HG03103 (cell line): Measurements from ENCODE around the gene USP47.

Source experiments
- ATAC-seq: cut with Tn5 transposase; IDR thresholded peaks from one replicate; pipeline ENCODE4 v1.9.1; 2021; ENCODE audit warnings: low read depth; ENCODE audit not compliant: unreplicated experiment

Gene USP47

DNA sequence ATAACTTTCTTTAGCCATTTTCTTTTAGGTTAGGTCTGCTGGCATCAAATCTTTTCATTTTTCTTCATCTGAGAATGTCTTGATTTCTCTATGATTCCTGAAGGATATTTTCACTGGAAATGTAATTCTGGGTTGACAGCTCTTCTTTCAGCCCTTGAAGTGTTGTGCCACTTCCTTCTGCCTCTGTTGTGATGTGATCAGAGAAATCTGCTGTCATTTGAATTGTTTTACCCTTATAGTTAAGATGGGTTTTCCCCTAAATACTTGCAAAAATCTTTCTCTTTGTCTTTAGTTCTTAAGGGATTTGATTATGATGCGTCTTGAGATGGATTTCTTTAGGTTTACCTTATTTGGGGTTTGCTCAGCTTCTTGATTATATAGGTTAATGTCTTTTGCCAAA is 23.0 kb downstream of the USP47 start:
- no peak for ATAC-seq

DNA sequence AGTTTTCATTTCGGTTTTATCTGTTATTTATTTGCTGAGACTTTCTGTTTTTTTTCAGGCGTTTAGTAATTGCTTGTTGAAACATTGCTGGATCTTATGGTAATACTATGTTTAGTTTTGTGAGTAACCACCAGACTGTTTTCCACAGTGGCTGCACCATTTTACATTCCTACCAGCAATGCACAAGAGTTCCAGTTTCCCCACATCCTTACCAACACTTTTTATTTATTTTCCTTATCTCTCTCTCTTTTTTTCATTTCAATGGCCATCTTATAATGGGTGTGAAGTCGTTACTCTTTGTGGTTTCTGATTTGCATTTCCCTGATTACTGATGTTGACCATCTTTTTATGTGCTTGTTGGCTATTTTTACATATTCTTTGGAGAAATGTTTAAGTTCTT is 23.7 kb downstream of the USP47 start:
- ATAC-seq, result no peak

DNA sequence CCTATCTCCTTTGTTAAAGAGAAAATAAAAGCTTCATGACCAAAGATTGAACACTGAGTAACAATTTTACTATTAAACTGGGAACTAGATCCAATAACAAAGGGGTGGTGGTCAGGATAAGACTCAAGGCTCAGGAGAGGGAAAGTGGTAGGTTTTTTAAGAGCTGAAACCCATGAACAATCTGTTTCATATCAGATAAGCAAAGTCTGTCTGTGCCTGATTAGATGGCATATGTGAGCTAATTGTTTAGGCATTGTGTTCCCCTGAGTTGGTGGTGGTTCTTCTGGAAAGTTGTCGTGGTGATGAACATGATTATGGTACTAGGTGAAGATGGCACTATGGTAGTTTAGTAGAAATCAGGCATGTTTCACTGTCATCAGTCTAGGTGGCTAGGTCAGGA is 24.4 kb downstream of the USP47 start:
- ATAC-seq, result no peak

DNA sequence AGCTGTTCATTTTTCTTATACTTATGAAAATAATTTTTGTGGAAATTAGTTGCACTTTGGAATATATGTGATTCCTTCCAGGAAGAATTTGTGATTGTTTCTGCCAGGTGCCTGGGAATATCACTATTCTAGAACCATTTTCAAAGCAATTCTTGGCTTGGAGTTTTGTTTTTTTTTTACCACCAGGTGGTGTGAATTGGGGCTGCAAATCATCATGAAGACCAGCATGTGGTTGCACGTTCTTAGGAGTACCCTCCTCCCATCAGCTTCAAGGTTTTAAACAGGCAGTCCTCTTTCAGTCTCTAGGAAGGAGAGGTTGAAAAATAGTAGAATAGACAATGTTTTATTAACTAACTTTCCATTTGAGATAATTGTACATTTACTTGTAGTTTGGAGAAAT is 25.9 kb downstream of the USP47 start:
- ATAC-seq, result no peak

DNA sequence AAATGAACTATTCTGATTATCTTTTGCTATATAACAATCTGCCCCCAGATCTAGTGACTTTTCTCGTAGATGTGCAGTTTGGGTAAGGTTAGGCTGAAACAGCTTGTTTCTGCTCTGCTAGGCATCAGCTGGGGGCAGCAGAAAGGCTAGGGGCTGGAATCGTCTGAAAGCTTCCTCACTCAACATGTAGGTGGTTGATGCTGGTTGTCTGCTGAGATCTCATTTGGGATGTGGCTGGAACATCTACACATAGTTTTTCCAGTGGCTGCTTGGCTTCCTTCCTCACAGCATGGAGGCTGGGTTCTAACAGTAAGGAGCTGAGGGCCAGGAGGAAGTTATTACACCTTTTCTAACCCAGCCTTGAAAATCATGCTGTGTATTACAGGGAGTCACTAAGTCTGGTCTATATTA is 30.2 kb downstream of the USP47 start:
- ATAC-seq, result no peak

DNA sequence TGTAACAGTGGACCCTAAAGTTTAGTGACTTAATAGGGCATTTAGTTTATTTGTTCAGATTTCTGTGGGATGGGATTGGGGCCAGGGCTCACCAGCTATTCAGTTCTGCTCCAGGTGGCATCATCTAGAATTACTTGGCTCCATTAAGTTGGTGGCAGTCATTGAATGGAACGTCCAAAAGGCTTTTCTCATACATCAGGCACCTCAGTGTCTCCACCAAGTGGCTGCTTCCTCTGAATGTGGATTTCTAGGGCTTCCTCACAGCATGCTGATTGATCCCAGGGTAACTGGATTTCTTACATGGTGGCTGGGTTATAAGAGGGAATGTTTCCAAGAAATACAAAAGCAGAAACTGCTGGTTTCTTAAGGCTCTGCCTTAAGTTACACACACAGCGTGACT is 34.7 kb downstream of the USP47 start:
- no peak for ATAC-seq

DNA sequence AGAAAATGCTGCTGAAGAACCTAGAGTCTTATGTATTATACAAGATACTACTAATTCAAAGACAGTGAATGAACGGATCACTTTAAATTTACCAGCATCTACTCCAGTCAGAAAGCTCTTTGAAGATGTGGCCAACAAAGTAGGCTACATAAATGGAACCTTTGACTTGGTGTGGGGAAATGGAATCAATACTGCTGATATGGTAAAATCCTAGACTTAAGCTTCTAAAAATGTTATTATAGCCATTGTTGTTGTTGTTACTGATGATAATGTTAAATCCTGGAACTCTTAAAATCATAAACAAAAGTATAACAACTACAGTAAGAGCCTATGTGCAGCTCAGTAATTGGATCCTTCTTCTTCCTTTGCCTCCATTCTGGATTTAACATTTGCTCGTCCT is 38.4 kb downstream of the USP47 start:
- ATAC-seq, result no peak

DNA sequence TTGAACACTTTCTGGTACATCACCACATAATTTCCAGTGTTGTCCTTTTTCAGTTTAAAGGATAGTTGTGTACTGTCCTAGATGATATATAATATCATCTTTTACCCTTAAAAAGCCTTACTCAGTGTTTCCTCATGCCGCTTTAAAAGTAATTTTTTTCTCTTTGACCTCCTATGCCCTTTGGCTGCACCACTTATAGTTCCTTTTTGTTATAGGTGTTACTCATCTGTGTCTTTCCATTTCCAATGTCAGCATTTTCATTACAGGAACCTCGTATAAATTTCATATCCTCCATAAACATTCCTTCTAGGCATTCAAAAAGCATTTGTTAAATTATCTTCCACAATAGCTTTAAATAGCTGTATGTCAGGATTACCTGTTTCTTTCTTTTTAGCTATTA is 40.8 kb downstream of the USP47 start:
- no peak for ATAC-seq

DNA sequence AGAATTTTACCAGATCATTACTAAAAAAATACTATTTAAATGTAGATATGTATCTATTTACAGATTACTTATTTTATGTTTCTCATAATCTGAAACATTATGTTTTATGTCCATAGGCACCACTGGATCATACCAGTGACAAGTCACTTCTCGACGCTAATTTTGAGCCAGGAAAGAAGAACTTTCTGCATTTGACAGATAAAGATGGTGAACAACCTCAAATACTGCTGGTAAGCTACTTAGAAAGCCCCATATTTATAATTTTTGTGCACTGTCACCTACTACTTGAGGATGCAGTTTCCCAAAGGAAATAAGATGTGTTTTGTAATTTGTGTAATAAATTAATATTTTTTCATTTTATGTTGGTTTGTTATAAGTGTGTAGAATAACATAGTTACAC is 42.6 kb downstream of the USP47 start:
- ATAC-seq, result no peak

DNA sequence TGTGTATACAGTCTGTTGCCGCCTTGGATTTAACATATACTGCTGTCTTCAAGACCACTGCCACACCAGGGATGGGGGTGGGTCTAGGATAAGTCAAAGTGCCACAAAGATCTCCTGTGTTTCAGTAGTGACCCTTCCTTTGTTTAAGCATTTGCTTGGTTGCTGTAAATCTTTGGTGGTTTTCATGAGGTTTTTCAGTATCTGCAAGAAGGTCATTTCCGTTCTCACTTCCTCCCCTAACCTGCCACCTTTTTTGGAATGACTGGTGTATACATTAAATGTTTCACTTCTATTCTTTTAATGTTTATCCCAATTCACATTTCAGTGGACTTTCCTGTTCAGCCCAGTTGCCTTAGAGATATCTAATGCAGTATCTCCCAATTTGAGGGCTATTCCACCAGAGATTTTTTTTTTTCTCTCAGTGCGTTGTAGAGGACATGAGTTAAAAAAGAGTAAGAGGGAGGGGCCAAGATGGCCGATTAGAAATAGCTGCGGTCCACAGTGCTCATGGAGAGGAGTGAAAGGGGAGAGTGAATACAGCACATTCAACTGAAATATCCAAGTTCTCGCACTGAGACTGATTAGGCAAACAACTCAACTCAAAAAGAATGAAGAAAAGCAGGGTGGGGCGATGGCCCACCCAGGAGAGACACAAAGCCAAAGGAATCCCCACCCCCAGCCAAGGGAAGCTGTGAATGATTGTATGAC is 43.2 kb downstream of the USP47 start:
- ATAC-seq, result peak; percentile 72

DNA sequence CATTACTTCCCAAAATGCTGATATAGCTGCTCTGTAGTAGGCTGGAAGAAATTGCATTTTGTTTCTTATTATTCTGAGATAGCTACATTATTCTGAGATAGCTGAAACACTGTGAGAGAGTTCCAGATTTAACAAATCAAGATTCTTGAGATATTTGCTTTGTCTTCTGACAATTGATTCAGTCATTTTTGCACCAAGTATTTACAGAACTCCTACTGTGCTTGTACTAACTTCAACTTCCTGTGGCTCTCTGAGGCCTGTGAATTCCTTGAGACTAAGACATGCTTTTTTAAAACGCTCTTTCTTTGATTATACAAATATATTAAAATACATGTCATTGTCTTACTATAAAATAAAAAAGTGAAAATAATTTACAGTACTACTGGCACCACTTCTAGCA is 52.7 kb downstream of the USP47 start:
- no peak for ATAC-seq

DNA sequence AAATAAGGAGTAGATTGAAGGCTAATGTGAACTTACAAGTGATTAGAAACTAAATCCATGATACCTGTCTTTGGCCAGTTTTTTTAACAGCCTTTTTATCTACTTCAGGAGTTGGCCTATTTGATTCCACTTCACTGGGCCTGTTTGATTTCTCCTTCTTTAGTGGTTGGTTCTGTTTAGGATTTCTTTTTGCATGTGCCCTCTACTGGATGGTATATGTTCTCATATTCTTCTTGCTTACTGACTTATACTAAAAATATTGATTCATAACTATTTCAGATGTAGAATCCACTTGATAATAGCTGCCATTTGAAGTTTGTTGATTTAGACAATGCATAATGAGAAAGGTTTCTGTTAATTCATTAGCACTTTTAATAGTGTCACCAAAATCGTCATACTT is 53.9 kb downstream of the USP47 start:
- no peak for ATAC-seq

DNA sequence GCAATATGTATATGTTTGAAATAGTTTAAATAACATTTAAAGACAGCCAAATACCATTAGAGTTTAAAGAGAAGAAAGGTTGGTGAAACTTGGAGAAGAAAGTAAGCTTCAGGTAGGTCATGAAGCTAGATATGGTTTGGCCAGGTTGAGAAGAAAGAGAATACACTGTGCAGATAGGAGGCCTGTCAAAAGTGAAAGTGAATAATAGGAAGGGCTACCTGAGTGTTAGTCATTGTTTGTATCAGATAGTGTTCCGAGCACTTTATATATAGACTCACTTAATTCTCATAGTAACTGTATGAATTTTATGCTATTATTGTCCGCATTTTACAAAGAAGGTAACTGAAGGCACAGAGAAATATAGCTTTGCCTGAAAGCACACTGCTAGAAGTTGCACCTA is 56.9 kb downstream of the USP47 start:
- ATAC-seq, result no peak

DNA sequence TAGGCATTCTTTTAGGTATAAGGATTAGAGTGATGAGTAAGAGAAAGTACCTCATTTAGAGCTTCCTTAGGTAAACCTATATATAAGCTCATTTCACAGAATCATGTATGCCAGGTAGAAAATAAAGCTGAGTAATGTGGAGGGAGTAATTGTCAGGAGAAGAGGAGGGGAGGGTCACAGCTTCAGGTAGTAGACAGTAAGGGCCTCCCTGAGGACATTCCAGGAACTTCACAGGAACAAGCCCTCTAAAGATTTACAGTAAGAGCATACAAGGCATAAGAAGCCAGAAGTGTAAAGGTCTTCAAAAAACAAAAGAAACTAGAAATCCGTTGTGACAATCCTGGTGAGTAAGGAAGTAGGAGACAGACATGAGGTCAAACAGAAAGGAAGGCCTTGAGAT is 57.6 kb downstream of the USP47 start:
- ATAC-seq, result no peak

DNA sequence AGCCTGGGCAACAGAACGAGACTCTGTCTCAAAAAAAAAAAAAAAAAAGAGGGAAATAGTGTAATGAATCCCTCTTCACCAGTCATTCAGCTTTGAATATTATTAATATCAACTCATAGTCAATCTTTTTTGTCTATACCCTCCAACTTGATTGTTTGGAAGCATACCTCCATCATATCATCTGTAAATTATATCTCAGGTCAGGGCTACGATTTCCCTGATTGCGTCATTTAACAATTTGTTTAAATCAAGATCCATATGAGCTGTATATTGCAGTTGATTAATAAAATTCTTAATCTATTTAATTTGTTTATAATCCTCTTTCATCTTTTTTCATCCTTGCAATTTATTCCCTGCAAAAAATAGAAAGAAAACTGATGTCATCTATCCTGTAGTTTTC is 60.2 kb downstream of the USP47 start:
- ATAC-seq, result no peak

DNA sequence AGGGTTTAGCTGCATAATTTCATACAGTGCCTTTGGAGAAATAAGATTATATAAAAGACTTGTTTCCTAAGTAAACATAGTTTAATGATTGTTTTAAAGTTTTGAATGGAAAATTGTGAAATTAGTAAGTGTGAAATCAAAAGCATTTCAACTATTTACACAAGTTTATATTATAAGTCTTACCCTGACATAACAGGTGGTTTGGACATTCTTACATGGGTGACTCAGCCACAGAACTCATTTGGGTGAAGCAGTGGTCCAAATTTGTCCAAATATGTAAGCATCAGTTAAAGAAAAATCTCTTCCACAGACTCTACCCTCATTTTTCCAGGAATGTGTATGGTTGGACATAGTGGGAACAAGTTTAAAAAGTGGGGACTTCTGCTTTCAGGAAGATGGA is 68.0 kb downstream of the USP47 start:
- no peak for ATAC-seq

DNA sequence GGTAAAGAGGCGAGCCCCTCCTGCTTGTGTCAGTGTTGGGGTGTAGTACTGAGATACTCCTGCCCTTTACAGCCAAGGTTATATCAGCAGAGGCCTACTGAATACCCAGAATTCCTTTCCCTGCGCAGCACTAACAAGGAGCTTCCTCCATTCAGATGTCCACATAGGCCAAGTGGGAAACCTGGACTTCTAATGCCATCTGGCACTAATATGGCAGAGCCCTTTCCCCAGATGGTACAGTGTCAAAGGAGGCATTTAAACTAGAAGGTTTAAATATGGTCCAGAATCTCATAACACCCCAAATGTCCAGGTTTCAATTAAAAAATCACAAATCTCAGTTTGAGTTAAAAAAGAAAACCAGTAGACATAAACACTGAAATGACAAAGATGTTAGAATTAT is 68.8 kb downstream of the USP47 start:
- ATAC-seq, result no peak

DNA sequence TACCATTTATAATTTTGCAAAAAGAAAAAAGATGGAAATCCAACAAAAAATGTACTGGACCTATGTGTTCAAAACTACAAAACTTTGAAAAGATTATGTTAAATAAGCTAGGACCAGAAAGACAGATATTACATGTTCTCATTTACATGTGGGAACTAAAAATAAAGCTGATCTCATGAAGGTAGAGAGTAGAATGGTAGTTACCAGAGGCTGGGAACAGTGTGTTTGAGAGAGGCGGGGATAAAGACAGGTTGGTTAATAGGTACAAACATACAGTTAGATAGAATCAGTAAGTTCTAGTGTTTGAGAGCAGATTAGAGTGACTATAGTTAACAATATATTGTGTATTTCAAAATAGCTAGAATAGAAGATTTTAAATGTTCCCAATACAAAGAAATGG is 71.6 kb downstream of the USP47 start:
- ATAC-seq, result no peak

DNA sequence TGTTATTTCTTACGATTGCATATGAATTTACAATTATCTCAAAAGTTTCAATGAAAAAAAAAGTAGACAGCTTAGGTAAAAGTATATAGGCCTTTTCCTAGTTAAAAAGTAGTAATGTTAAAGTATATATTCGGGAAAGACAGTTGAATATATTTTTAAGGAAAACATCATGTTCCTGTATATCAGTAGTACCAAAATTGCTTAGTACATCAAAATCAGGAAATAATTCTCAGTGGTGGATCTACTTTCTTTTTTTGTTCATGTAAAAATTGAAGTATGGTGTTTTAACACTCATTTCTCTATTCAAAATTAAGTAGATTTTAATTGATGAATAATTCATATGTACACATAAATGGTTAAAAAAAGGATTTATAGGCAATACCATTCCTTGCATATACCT is 73.9 kb downstream of the USP47 start:
- ATAC-seq, result no peak

DNA sequence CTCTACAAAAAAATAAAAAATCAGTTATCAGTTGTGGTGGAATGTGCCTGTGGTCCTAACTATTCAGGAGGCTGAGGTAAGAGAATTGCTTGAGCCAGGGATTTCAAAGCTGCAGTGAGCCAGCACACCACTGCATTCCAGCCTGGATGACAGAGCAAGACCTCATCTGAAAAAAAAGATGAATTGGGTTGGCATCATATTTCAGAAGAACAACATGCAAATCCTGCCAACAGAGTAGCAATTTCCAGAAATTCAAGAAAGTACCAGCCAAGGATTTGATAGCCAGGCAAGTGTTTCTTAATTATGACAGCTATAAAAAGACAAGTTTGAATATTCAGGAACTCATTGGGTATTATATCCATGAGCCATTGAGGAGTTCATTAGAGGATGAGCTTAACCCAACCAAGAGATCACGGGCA is 75.2 kb downstream of the USP47 start:
- ATAC-seq, result no peak

DNA sequence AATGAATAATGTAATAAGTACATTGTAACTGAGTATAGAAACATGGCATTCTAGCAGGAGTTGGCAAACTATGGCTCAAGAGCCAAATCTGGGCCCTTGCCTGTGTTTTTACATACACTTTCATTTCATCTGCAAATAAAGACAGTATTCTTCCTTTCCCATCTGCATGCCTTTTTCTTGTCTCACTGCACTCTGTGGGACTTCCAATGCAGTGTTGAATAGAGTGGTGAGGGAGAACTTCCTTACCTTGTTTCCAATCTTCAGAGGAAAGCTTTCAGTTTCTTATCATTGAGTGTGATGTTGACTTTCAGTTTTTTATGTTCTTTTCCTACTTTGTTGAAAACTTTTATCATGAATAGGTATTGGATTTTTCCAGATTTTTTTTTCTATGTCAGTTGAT is 82.1 kb downstream of the USP47 start:
- ATAC-seq, result no peak

DNA sequence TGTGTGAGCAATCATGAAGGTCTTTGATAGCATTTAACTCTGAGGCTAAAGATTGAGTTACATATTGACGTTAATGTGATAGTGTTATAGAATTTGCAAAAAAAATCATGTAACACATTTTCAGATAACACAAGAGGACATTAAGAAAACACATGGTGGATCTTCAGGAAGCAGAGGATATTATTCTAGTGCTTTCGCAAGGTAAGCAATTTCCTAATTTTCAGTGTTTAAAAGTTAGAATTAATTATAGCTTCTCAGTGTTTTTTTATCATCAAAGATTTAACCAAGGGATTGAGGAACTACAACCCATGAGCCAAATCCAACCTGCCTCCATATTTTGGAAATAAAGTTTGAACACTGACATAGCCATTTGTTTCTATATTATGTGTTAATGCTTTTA is 88.1 kb downstream of the USP47 start:
- no peak for ATAC-seq

DNA sequence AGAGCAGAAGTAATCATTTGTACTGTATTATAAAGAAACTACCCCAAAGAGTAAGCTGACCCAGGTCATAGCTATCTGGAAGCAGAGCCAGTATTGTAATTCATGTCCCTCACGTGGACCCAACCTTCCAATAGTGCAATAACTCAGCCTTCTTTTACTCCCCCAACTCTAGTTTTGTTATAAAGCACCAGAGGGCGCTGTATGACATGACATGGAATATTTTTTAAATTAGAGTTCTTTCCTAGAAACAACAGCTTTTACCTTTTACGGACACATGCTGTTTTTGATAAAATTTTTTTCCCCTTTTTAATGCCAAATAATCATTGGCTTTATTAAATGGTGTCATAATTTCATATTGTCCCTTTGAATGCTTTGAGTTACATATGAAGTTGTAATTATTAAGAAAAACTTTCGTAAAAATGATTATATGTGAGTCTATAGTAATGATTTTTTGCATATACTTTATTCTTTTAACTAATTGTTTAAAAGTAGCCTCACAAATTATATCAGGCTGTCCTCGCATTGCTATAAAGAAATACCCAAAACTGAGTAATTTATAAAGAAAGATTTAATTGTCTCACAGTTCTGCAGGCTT is 89.8 kb downstream of the USP47 start:
- no peak for ATAC-seq
